Ishikawa (cell line): ENCODE data around the gene TRIM58.

Experiments used
- CEBPB ChIP-seq: IDR thresholded peaks from 2 replicates; pipeline ENCODE4 v1.6.1; 2012
- EGR1 ChIP-seq: IDR thresholded peaks from 2 replicates; pipeline ENCODE4 v1.6.1; 2012
- FOXM1 ChIP-seq: IDR thresholded peaks from 2 replicates; pipeline ENCODE4 v1.6.1; 2012; ENCODE audit warnings: low read depth, borderline replicate concordance

- TF ChIP-seq CEBPB, result no peak
- TF ChIP-seq EGR1, result no peak
- TF ChIP-seq FOXM1, result no peak
These were observed 1.1 kb downstream of the TRIM58 start for GRCh38 chr1:247857985-247858619.
